Osteocyte (in vitro differentiated cells): ENCODE results near the gene DZIP1. TPM values are rescaled to one million over a fixed set of nuclear protein-coding genes. Genes with fewer than 3 reads are reported as not detected.

ENCODE experiments used
- DNase-seq: peaks from one replicate; pipeline ENCODE4 v3.0.0; 2021; ENCODE audit warnings: mixed read lengths; ENCODE audit not compliant: unreplicated experiment; ENCODE audit errors: extremely low spot score
- H3K27ac Mint-ChIP-seq: one replicate; pipeline ENCODE4 v1.8.0; 2021; ENCODE audit warnings: mild to moderate bottlenecking, mixed read lengths; ENCODE audit not compliant: unreplicated experiment
- H3K27me3 Mint-ChIP-seq: one replicate; pipeline ENCODE4 v1.8.0; 2021; ENCODE audit warnings: mixed read lengths; ENCODE audit not compliant: unreplicated experiment
- H3K36me3 Mint-ChIP-seq: one replicate; pipeline ENCODE4 v1.8.0; 2021; ENCODE audit warnings: mixed read lengths; ENCODE audit not compliant: unreplicated experiment
- H3K4me1 Mint-ChIP-seq: one replicate; pipeline ENCODE4 v1.8.0; 2021; ENCODE audit warnings: mixed read lengths; ENCODE audit not compliant: unreplicated experiment
- H3K4me3 Mint-ChIP-seq: one replicate; pipeline ENCODE4 v1.8.0; 2021; ENCODE audit warnings: mild to moderate bottlenecking, moderate library complexity, mixed read lengths; ENCODE audit not compliant: unreplicated experiment
- H3K9me3 Mint-ChIP-seq: one replicate; pipeline ENCODE4 v1.8.0; 2021; ENCODE audit warnings: mixed read lengths; ENCODE audit not compliant: unreplicated experiment
- total RNA-seq: library from RNA; stranded (reverse); gene quantifications from 2 replicates; pipeline ENCODE4 v1.2.1, GENCODE V29; 2021
- TF ChIP-seq, protein P1 (sequence below): fragments of 200-600 bp; sonication (generic); IDR thresholded peaks from 2 replicates; pipeline ENCODE4 v1.5.0; 2021; ENCODE audit warnings: antibody characterized with exemption, mild to moderate bottlenecking, moderate library complexity

Gene DZIP1
- total RNA-seq, 1 donor from 2014 or later = 50.8 TPM

DNA sequence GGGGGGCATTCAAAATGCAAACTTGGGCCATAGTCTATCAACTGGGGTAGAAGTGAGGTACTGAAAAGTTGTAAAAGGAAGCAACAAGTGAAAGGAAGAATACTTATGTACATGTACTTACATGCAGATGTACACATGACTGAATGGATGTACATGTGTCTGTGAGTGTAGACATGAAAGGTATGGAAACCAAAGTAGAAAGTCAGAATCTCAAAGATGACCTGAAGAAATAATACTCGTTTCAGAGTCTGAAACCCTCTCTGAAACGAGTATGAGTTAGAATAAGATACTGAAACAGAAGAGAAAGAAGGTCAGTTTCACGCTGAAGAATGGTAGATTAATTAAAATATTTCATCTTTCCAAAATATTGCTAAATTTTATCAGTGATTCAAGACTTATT is 13.9 kb downstream of the DZIP1 start:
- Mint-ChIP-seq H3K27me3 (no peaks in the 10 kb centered on the region), H3K4me3 (no peak overlapping the region), H3K27ac (no peak overlapping the region), H3K4me1 (peaks cover 20% of the 10 kb centered on the region), H3K9me3 (peaks cover 9% of the 10 kb centered on the region), H3K36me3 (peaks cover 84% of the 10 kb centered on the region)
- no peak for DNase-seq
- TF ChIP-seq, protein P1, sequence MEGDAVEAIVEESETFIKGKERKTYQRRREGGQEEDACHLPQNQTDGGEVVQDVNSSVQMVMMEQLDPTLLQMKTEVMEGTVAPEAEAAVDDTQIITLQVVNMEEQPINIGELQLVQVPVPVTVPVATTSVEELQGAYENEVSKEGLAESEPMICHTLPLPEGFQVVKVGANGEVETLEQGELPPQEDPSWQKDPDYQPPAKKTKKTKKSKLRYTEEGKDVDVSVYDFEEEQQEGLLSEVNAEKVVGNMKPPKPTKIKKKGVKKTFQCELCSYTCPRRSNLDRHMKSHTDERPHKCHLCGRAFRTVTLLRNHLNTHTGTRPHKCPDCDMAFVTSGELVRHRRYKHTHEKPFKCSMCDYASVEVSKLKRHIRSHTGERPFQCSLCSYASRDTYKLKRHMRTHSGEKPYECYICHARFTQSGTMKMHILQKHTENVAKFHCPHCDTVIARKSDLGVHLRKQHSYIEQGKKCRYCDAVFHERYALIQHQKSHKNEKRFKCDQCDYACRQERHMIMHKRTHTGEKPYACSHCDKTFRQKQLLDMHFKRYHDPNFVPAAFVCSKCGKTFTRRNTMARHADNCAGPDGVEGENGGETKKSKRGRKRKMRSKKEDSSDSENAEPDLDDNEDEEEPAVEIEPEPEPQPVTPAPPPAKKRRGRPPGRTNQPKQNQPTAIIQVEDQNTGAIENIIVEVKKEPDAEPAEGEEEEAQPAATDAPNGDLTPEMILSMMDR = no peak

DNA sequence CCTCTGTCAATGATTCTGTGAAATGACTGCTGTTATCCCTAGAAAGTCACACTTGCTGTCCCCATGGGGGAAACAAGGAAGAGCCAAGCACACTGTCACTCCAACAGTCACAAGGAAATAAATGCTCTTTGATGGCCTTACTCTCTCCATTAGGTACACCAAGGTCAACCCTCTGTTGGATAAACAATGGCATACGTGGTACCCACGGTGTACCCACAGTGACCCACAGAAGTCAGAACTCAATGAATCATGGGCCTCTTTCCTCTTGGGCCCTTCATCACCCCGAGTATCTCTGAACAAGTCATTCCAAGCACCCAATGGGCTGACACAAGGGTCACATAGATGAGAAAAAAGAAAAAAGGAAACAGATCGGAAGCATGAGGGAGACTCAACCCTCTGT is 15.4 kb downstream of the DZIP1 start:
- Mint-ChIP-seq H3K4me1 (peaks cover 20% of the 10 kb centered on the region), H3K9me3 (peaks cover 9% of the 10 kb centered on the region), H3K27me3 (no peaks in the 10 kb centered on the region), H3K4me3 (no peak overlapping the region), H3K27ac (peak overlapping the region; percentile 31), H3K36me3 (peaks cover 85% of the 10 kb centered on the region)
- TF ChIP-seq, protein P1 = no peak
- no peak for DNase-seq

DNA sequence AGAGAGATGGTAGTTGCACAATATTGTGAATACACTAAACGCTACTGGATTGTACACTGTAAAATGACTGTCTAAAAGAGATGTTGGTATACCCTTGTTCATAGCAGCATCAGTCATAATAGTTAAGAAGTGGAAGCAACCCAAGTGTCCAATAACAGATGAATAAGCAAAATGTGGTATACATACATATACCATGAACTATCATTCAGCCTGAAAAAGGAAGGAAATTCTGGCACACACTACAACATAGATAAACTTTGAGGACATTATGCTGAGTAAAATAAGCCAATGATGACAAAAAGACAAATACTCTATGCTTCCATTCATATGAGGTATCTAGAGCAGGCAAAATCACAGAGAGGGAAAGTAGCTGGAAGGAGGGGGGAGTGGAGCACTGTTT is 16.0 kb downstream of the DZIP1 start:
- Mint-ChIP-seq H3K27me3 (no peaks in the 10 kb centered on the region), H3K9me3 (peaks cover 9% of the 10 kb centered on the region), H3K27ac (peak overlapping the region; percentile 79), H3K4me1 (peaks cover 20% of the 10 kb centered on the region), H3K4me3 (no peak overlapping the region), H3K36me3 (peaks cover 87% of the 10 kb centered on the region)
- TF ChIP-seq, protein P1 = no peak
- no peak for DNase-seq

DNA sequence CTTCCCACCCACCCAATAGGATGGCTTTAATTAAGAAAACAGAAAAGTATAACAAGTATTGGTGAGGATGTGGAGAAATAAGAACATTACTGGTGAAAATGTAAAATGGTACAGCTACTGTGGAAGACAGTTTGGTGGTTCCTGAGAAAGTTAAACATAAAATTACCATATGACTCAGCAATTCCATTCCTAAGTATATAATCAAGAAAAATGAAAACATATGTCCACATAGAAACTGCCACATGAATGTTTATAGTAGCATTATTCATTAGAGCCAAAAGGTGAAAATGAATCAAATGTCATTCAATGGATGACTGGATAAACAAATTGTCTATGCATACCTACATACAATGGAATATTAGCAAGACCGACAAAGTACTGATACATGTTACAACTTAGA is 16.9 kb downstream of the DZIP1 start:
- peak overlapping the region; percentile 79 for H3K27ac Mint-ChIP-seq
- H3K36me3 Mint-ChIP-seq = peaks cover 85% of the 10 kb centered on the region
- peaks cover 20% of the 10 kb centered on the region for H3K4me1 Mint-ChIP-seq
- TF ChIP-seq, protein P1 = no peak
- no peak overlapping the region for H3K4me3 Mint-ChIP-seq
- H3K9me3 Mint-ChIP-seq = peaks cover 9% of the 10 kb centered on the region
- DNase-seq = no peak
- no peaks in the 10 kb centered on the region for H3K27me3 Mint-ChIP-seq

DNA sequence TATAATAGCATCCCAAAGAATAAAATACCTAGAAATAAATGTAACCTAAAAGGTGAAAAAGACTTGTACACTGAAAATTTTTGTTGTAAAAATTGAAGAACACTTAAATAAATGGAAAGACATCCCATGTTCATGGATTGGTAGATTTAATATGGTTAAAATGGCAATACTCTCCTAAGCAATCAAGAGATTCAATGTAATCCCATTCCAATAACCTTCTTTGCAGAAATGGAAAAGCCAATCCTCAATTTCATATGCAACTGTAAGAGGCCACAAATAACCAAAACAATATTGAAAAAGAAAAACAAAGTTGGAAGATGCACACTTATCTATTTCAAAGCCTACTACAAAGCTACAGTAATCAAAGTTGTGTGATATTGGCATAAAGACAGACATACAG is 17.7 kb downstream of the DZIP1 start:
- TF ChIP-seq, protein P1 = no peak
- peaks cover 9% of the 10 kb centered on the region for H3K9me3 Mint-ChIP-seq
- no peak for DNase-seq
- H3K36me3 Mint-ChIP-seq = peaks cover 84% of the 10 kb centered on the region
- peaks cover 20% of the 10 kb centered on the region for H3K4me1 Mint-ChIP-seq
- no peaks in the 10 kb centered on the region for H3K27me3 Mint-ChIP-seq
- no peak overlapping the region for H3K4me3 Mint-ChIP-seq
- peak overlapping the region; percentile 79 for H3K27ac Mint-ChIP-seq
